Neural progenitor cell (in vitro differentiated cells): ENCODE measurements around the gene SCMH1. TPM values are rescaled to one million over a fixed set of nuclear protein-coding genes. Genes with fewer than 3 reads are reported as not detected.

Experiments
- DNase-seq: peaks from one replicate; pipeline ENCODE4 v3.0.0-alpha.2; 2016; ENCODE audit warnings: low spot score
- H2AFZ ChIP-seq: fragments of 200-600 bp; sonication (generic); replicated peaks from 2 replicates; pipeline ENCODE4 v1.6.1; 2016; ENCODE audit warnings: antibody characterized with exemption
- H3F3A ChIP-seq: fragments of 200-600 bp; sonication (generic); 2 replicates; pipeline ENCODE4 v1.6.1; 2016; ENCODE audit warnings: antibody characterized with exemption, low read depth
- H3K27ac ChIP-seq: fragments of 200-600 bp; sonication (generic); 2 replicates; pipeline ENCODE4 v1.5.1; 2016; ENCODE audit warnings: mild to moderate bottlenecking
- H3K27me3 ChIP-seq: fragments of 200-600 bp; sonication (generic); 2 replicates; pipeline ENCODE4 v1.6.1; 2016; ENCODE audit warnings: mild to moderate bottlenecking, moderate library complexity
- H3K36me3 ChIP-seq: fragments of 200-600 bp; sonication (generic); 2 replicates; pipeline ENCODE4 v1.5.1; 2016
- H3K4me1 ChIP-seq: fragments of 200-600 bp; sonication (generic); 2 replicates; pipeline ENCODE4 v1.6.1; 2016; ENCODE audit warnings: mixed run types
- H3K4me2 ChIP-seq: fragments of 200-600 bp; sonication (generic); 2 replicates; pipeline ENCODE4 v1.6.1; 2016
- H3K4me3 ChIP-seq: fragments of 200-600 bp; sonication (generic); 2 replicates; pipeline ENCODE4 v1.5.1; 2016
- H3K79me2 ChIP-seq: fragments of 200-600 bp; sonication (generic); 2 replicates; pipeline ENCODE4 v1.6.1; 2016; ENCODE audit warnings: low read depth
- H3K9ac ChIP-seq: fragments of 200-600 bp; sonication (generic); 2 replicates; pipeline ENCODE4 v1.6.1; 2016
- H3K9me3 ChIP-seq: fragments of 200-600 bp; sonication (generic); 2 replicates; pipeline ENCODE4 v1.5.1; 2016; ENCODE audit warnings: low read depth
- H4K20me1 ChIP-seq: fragments of 200-600 bp; sonication (generic); 2 replicates; pipeline ENCODE4 v1.6.1; 2016; ENCODE audit warnings: low read depth
- H3K27ac Mint-ChIP-seq: 3 replicates; pipeline ENCODE4 v1.8.0; 2021; ENCODE audit warnings: mixed read lengths
- H3K27me3 Mint-ChIP-seq: 2 replicates; pipeline ENCODE4 v1.8.0; 2022; ENCODE audit warnings: low read depth, mild to moderate bottlenecking, inconsistent platforms, moderate library complexity, mixed read lengths; ENCODE audit not compliant: insufficient read depth
- H3K36me3 Mint-ChIP-seq: 3 replicates; pipeline ENCODE4 v1.8.0; 2021; ENCODE audit warnings: mixed read lengths
- H3K4me1 Mint-ChIP-seq: 3 replicates; pipeline ENCODE4 v1.8.0; 2021; ENCODE audit warnings: mixed read lengths
- H3K4me3 Mint-ChIP-seq: 3 replicates; pipeline ENCODE4 v1.8.0; 2021; ENCODE audit warnings: mild to moderate bottlenecking, moderate library complexity, mixed read lengths
- H3K9me3 Mint-ChIP-seq: 3 replicates; pipeline ENCODE4 v1.8.0; 2020; ENCODE audit warnings: mixed read lengths
- EZH2 ChIP-seq: fragments of 200-600 bp; sonication (generic); IDR thresholded peaks from 2 replicates; pipeline ENCODE4 v1.6.1; 2017; ENCODE audit warnings: antibody characterized with exemption, mild to moderate bottlenecking, moderate library complexity
- EZH2phosphoT487 ChIP-seq: fragments of 200-600 bp; sonication (generic); IDR thresholded peaks from 2 replicates; pipeline ENCODE4 v1.6.1; 2017; ENCODE audit warnings: antibody characterized with exemption
- total RNA-seq: library from RNA; depleted of rRNA; stranded (reverse); fragments of >200 nt; gene quantifications from 2 replicates; pipeline ENCODE4 v1.2.3, GENCODE V29; 2015; ENCODE audit warnings: low replicate concordance
- TF ChIP-seq, protein P1 (sequence below): fragments of 200-600 bp; sonication (generic); IDR thresholded peaks from 2 replicates; pipeline ENCODE4 v1.5.1; 2017; ENCODE audit warnings: antibody characterized with exemption, mild to moderate bottlenecking

The SCMH1 gene
- total RNA-seq, 1 donor from 2014 or later = 16.1 TPM

DNA sequence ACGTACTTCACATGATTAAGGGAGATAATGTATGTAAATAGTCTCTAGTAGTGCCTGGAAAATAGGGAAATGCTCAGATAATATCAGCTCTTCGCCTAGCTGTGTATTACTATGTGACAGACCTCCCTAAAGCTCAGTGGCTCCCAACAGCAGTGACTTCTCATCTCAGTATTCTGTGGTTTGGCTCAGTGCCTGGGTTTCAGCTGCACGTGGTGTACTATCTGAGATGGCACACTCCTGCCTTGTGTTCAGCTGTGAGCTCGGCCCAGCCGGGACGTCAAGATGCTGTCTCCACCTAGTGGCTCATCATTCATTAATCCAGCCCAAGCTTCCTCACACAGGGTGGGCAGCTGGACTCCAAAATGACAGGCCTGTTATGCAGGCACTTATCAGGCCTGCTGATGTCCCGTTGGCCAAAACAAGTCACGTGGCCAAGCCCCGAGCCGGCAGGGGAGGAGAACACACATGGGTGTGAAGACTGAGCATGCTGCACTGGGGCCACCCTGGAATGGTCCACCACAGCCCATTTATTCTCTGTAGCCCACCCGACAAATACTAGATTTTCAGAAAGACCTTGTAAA, 238.4 kb downstream of the SCMH1 start:
- no peaks in the 10 kb centered on the region for H3K4me1 Mint-ChIP-seq
- H3K9ac ChIP-seq = no peak overlapping the region
- no peaks in the 10 kb centered on the region for H3K79me2 ChIP-seq
- no peaks in the 10 kb centered on the region for H3K27me3 ChIP-seq
- no peak overlapping the region for H3K27ac ChIP-seq
- H3F3A ChIP-seq = peaks cover 4% of the 10 kb centered on the region
- H3K9me3 Mint-ChIP-seq = no peaks in the 10 kb centered on the region
- H3K36me3 Mint-ChIP-seq = peaks cover 46% of the 10 kb centered on the region
- no peaks in the 10 kb centered on the region for H3K27me3 Mint-ChIP-seq
- H3K4me2 ChIP-seq = no peak overlapping the region
- H3K9me3 ChIP-seq = no peaks in the 10 kb centered on the region
- TF ChIP-seq EZH2 = no peak
- TF ChIP-seq, protein P1, sequence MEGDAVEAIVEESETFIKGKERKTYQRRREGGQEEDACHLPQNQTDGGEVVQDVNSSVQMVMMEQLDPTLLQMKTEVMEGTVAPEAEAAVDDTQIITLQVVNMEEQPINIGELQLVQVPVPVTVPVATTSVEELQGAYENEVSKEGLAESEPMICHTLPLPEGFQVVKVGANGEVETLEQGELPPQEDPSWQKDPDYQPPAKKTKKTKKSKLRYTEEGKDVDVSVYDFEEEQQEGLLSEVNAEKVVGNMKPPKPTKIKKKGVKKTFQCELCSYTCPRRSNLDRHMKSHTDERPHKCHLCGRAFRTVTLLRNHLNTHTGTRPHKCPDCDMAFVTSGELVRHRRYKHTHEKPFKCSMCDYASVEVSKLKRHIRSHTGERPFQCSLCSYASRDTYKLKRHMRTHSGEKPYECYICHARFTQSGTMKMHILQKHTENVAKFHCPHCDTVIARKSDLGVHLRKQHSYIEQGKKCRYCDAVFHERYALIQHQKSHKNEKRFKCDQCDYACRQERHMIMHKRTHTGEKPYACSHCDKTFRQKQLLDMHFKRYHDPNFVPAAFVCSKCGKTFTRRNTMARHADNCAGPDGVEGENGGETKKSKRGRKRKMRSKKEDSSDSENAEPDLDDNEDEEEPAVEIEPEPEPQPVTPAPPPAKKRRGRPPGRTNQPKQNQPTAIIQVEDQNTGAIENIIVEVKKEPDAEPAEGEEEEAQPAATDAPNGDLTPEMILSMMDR = peak; percentile 28
- TF ChIP-seq EZH2phosphoT487 = no peak
- no peaks in the 10 kb centered on the region for H3K4me1 ChIP-seq
- H2AFZ ChIP-seq = no peak overlapping the region
- peaks cover 15% of the 10 kb centered on the region for H3K36me3 ChIP-seq
- no peak overlapping the region for H3K27ac Mint-ChIP-seq
- no peak overlapping the region for H3K4me3 ChIP-seq
- H4K20me1 ChIP-seq = peaks cover 18% of the 10 kb centered on the region
- peak; percentile 27 for DNase-seq
- no peak overlapping the region for H3K4me3 Mint-ChIP-seq

DNA sequence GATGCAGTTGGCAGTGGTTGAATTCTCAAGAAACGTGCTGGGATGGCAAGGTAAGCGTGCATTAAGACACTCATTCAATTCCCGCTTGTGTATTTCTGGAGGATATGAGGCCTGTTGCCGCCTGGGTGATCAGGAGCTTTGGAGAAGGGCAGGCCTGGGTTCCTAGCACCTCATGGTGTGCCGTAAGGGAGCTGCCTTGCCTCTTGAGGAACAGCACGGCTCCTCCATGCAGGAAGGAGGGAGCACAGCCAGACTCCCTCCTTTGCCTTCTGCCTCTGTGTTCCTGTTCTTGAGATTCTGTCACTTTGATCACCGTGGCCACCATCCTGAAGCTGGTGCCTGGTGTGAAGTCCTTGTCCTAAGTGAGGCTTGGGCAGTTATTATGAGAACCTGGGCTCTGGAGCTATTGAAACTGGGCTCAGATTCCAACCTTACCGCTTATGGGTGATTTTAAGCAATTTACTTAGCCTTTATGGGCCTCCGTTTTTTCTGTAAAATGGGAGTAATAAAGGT, 238.9 kb downstream of the SCMH1 start:
- Histone ChIP-seq H2AFZ (no peak overlapping the region), H3F3A (peaks cover 4% of the 10 kb centered on the region), H4K20me1 (peaks cover 18% of the 10 kb centered on the region), H3K27me3 (no peaks in the 10 kb centered on the region), H3K79me2 (no peaks in the 10 kb centered on the region), H3K4me2 (no peak overlapping the region), H3K4me1 (no peaks in the 10 kb centered on the region), H3K9me3 (no peaks in the 10 kb centered on the region), H3K4me3 (no peak overlapping the region), H3K9ac (no peak overlapping the region), H3K36me3 (peaks cover 15% of the 10 kb centered on the region), H3K27ac (no peak overlapping the region)
- H3K9me3 Mint-ChIP-seq = no peaks in the 10 kb centered on the region
- TF ChIP-seq EZH2phosphoT487 (no peak), EZH2 (no peak)
- TF ChIP-seq, protein P1 = no peak
- no peaks in the 10 kb centered on the region for H3K27me3 Mint-ChIP-seq
- peaks cover 46% of the 10 kb centered on the region for H3K36me3 Mint-ChIP-seq
- DNase-seq = no peak
- no peak overlapping the region for H3K4me3 Mint-ChIP-seq
- H3K4me1 Mint-ChIP-seq = no peaks in the 10 kb centered on the region
- H3K27ac Mint-ChIP-seq = no peak overlapping the region

DNA sequence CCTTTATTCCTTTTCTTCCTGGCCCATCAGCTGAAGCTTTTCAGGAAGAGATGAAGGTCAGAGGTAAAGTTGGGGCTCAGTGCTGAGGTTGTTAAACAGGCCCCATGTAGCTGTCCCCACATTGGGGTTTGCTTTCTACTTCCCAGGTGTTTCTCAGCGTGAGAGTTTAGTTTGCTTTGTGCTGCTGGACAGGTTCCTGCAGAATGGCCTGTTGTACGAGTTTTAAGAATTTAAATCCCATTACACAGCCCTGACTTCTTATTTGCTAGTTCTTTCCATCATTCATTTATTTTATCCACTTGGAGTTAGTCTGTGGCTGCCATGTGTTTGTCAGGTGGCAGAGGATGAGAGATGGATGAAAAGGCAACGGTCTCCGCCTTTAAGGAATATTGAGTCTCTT, 243.4 kb downstream of the SCMH1 start:
- TF ChIP-seq, protein P1 = no peak
- TF ChIP-seq EZH2phosphoT487 = no peak
- no peak for TF ChIP-seq EZH2
- H4K20me1 ChIP-seq = peaks cover 29% of the 10 kb centered on the region
- Mint-ChIP-seq H3K27ac (no peak overlapping the region), H3K4me1 (no peaks in the 10 kb centered on the region), H3K4me3 (no peak overlapping the region), H3K27me3 (peaks cover 2% of the 10 kb centered on the region), H3K9me3 (no peaks in the 10 kb centered on the region), H3K36me3 (peaks cover 49% of the 10 kb centered on the region)
- no peak overlapping the region for H3K9ac ChIP-seq
- peaks cover 4% of the 10 kb centered on the region for H3F3A ChIP-seq
- no peak overlapping the region for H2AFZ ChIP-seq
- H3K79me2 ChIP-seq = peaks cover 7% of the 10 kb centered on the region
- peaks cover 35% of the 10 kb centered on the region for H3K36me3 ChIP-seq
- H3K27ac ChIP-seq = no peak overlapping the region
- no peak overlapping the region for H3K4me2 ChIP-seq
- no peaks in the 10 kb centered on the region for H3K4me1 ChIP-seq
- no peak for DNase-seq
- H3K4me3 ChIP-seq = no peak overlapping the region
- no peaks in the 10 kb centered on the region for H3K9me3 ChIP-seq
- H3K27me3 ChIP-seq = no peaks in the 10 kb centered on the region
